Measurements from ENCODE around the gene GM2A. TPM values are rescaled to one million over a fixed set of nuclear protein-coding genes. Genes with fewer than 3 reads are reported as not detected.

The GM2A gene
- total RNA-seq, 1 experiment from 2014 or later = 36.1 TPM

DNA sequence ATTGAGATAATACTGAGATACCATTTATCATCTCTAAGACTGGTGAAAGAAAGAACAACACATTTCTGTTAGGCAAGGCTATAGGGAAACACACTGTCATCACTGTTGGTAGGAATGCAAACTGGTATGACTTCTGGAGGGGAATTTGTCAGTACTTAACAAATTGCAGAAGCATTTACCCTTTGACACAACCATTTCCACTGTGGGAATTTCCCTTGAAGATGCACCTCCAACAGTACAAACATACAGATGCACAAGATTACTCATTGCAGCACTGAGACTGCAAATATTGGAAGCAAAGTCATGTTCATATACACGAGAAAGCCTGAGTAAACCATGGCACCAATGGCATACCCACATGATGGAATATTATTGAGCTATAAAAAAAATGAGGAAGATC is 17.6 kb downstream of the GM2A start:
- intact Hi-C loops (cut with micrococcal nuclease) = no loop called here
- Mint-ChIP-seq H3K36me3 (ENCODE audit: insufficient read depth, unreplicated experiment) (peaks cover 33% of the 10 kb centered on the region), H3K4me1 (ENCODE audit: insufficient read depth, unreplicated experiment) (no peaks in the 10 kb centered on the region), H3K27me3 (ENCODE audit: insufficient read depth, unreplicated experiment) (no peaks in the 10 kb centered on the region), H3K4me3 (ENCODE audit: unreplicated experiment) (no peak overlapping the region), H3K9me3 (ENCODE audit: unreplicated experiment) (no peaks in the 10 kb centered on the region), H3K27ac (ENCODE audit: low read depth, unreplicated experiment) (no peak overlapping the region)
- no peak for DNase-seq (ENCODE audit: unreplicated experiment)
- POLR2A ChIA-PET = interaction anchor here (0.8 kb wide), 1 partner anchor 17 kb away, joined by 3 read pairs; no protein-coding TSS in a partner anchor
- no TSS peak for BruUV-seq (replicated peaks)
- CTCF ChIA-PET = no interaction called here
- TF ChIP-seq, protein P1, sequence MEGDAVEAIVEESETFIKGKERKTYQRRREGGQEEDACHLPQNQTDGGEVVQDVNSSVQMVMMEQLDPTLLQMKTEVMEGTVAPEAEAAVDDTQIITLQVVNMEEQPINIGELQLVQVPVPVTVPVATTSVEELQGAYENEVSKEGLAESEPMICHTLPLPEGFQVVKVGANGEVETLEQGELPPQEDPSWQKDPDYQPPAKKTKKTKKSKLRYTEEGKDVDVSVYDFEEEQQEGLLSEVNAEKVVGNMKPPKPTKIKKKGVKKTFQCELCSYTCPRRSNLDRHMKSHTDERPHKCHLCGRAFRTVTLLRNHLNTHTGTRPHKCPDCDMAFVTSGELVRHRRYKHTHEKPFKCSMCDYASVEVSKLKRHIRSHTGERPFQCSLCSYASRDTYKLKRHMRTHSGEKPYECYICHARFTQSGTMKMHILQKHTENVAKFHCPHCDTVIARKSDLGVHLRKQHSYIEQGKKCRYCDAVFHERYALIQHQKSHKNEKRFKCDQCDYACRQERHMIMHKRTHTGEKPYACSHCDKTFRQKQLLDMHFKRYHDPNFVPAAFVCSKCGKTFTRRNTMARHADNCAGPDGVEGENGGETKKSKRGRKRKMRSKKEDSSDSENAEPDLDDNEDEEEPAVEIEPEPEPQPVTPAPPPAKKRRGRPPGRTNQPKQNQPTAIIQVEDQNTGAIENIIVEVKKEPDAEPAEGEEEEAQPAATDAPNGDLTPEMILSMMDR (IDR thresholded peaks at IDR 0.05; ENCODE audit: unreplicated experiment) = no peak

DNA sequence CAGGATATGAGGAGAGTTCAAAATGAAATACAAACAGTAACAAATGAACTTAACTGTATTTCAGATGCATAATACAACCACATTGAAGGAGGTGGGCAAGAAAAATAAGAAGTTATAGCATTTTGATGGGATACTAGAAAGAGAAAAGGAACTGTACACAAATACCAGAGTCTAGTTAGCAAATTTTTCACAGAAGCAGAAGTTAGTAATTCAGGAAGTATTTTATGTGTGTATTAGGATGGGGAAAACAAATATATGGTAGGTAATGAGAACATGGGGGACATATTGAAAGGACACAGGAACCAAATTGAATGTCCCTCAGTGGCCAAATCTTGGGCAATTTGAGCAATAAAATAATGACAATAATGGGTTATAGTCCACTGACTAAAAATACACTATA is 18.4 kb downstream of the GM2A start:
- H3K27ac Mint-ChIP-seq (ENCODE audit: low read depth, unreplicated experiment) = no peak overlapping the region
- TF ChIP-seq, protein P1 (IDR thresholded peaks at IDR 0.05; ENCODE audit: unreplicated experiment) = no peak
- no TSS peak for BruUV-seq (replicated peaks)
- no peak overlapping the region for H3K4me3 Mint-ChIP-seq (ENCODE audit: unreplicated experiment)
- POLR2A ChIA-PET = interaction anchor here (0.8 kb wide), 1 partner anchor 17 kb away, joined by 3 read pairs; no protein-coding TSS in a partner anchor
- H3K36me3 Mint-ChIP-seq (ENCODE audit: insufficient read depth, unreplicated experiment) = peaks cover 26% of the 10 kb centered on the region
- H3K27me3 Mint-ChIP-seq (ENCODE audit: insufficient read depth, unreplicated experiment) = no peaks in the 10 kb centered on the region
- no peaks in the 10 kb centered on the region for H3K4me1 Mint-ChIP-seq (ENCODE audit: insufficient read depth, unreplicated experiment)
- no peaks in the 10 kb centered on the region for H3K9me3 Mint-ChIP-seq (ENCODE audit: unreplicated experiment)
- CTCF ChIA-PET = no interaction called here
- no peak for DNase-seq (ENCODE audit: unreplicated experiment)
- intact Hi-C loops (cut with micrococcal nuclease) = no loop called here

DNA sequence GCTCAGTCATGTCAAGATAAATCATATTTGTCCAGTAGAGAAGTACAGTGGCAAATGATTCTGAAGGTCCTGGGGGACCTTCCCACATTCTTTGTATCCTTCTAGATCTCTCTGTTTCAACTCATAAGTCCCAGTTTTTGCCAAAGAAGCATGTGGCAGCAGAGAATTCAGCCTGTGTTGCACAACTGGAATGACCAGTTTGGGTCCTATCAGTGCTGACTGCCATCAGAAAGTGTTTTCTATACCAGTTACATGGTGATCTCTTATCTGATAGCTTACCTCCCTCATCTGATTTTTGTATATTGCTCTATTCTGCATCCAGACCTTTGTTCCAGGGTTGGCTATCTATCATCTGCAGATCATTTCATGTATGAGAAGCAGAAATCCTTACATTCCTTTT is 21.7 kb downstream of the GM2A start:
- no peak for DNase-seq (ENCODE audit: unreplicated experiment)
- no peaks in the 10 kb centered on the region for H3K4me1 Mint-ChIP-seq (ENCODE audit: insufficient read depth, unreplicated experiment)

DNA sequence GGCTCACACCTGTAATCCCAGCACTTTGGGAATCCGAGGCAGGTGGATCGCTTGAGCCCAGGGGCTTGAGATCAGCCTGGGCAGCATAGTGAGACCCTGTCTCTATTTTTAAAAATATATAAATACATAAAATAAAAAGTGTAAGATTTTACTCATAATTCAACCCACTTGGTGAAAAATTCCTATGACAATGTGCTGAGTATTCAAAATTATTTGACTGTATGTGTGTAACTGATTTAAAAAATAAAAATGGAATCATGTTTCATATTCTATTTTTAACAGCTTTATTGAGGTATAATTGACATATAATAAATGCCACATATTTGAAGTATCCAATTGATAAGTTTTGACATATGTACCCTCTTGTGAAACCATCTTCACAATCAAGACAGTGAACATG is 22.8 kb downstream of the GM2A start:
- Mint-ChIP-seq H3K4me3 (ENCODE audit: unreplicated experiment) (no peak overlapping the region), H3K36me3 (ENCODE audit: insufficient read depth, unreplicated experiment) (no peaks in the 10 kb centered on the region), H3K27ac (ENCODE audit: low read depth, unreplicated experiment) (no peak overlapping the region), H3K27me3 (ENCODE audit: insufficient read depth, unreplicated experiment) (no peaks in the 10 kb centered on the region), H3K4me1 (ENCODE audit: insufficient read depth, unreplicated experiment) (no peaks in the 10 kb centered on the region), H3K9me3 (ENCODE audit: unreplicated experiment) (no peaks in the 10 kb centered on the region)
- DNase-seq (ENCODE audit: unreplicated experiment) = no peak
- intact Hi-C loops (cut with micrococcal nuclease) = no loop called here
- BruUV-seq (replicated peaks) = no TSS peak
- ChIA-PET CTCF (interaction anchor here (1.2 to 1.6 kb wide), 3 partner anchors 37 to 44 kb away, joined by 3 to 6 read pairs (median 4); no protein-coding TSS in a partner anchor), POLR2A (interaction anchor here (1.1 kb wide), 1 partner anchor 23 kb away, joined by 8 read pairs; the partner anchor contains the start of gene GM2A)
- TF ChIP-seq, protein P1 (IDR thresholded peaks at IDR 0.05; ENCODE audit: unreplicated experiment) = no peak

More for the DNA sequence above, 21.7 kb downstream of the GM2A start:
- H3K27me3 Mint-ChIP-seq (ENCODE audit: insufficient read depth, unreplicated experiment) = no peaks in the 10 kb centered on the region
- H3K27ac Mint-ChIP-seq (ENCODE audit: low read depth, unreplicated experiment) = no peak overlapping the region
- H3K36me3 Mint-ChIP-seq (ENCODE audit: insufficient read depth, unreplicated experiment) = no peaks in the 10 kb centered on the region
- ChIA-PET CTCF (interaction anchor here (0.6 to 1.4 kb wide), 4 partner anchors 36 to 184 kb away, joined by 3 to 6 read pairs (median 4); no protein-coding TSS in a partner anchor), POLR2A (interaction anchor here (0.7 to 1.1 kb wide), 2 partner anchors 20 to 22 kb away, joined by 3 to 8 read pairs; partner anchors contain the start of gene GM2A)
- TF ChIP-seq, protein P1 (IDR thresholded peaks at IDR 0.05; ENCODE audit: unreplicated experiment) = no peak
- H3K4me3 Mint-ChIP-seq (ENCODE audit: unreplicated experiment) = no peak overlapping the region
- H3K9me3 Mint-ChIP-seq (ENCODE audit: unreplicated experiment) = no peaks in the 10 kb centered on the region
- no TSS peak for BruUV-seq (replicated peaks)
- intact Hi-C loops (cut with micrococcal nuclease) = no loop called here

Measured in MCF 10A (cell line).